Omental fat pad (tissue), 4 donors: ENCODE results near the gene GALNT12. TPM values are rescaled to one million over a fixed set of nuclear protein-coding genes. Genes with fewer than 3 reads are reported as not detected.

ENCODE experiments used
- ATAC-seq: fragments of 150-250 bp; one replicate; pipeline ENCODE4 v1.9.1; 2016; ENCODE audit warnings: mild to moderate bottlenecking, moderate library complexity; ENCODE audit not compliant: low FRiP score
- DNase-seq: peaks from one replicate; pipeline ENCODE4 v3.0.0-alpha.2; 2019; ENCODE audit warnings: low spot score
- total RNA-seq, 4 donors: library from RNA; depleted of rRNA; stranded (reverse); fragments of >200 nt; gene quantifications; one replicate each; pipeline ENCODE4 v1.1.0, GENCODE V29; 2016
- TF ChIP-seq, protein P1 (sequence below), 3 donors: fragments of 450-650 bp; IDR thresholded peaks; one replicate each; pipeline ENCODE4 v1.5.1; 2016 to 2017; ENCODE audit warnings: antibody characterized with exemption in 3 of 3, mild to moderate bottlenecking in 3 of 3, moderate library complexity in 2 of 3

The GALNT12 gene
- total RNA-seq, 4 donors from 2014 or later = 1.6 to 6.6 (median 4.5) TPM

DNA sequence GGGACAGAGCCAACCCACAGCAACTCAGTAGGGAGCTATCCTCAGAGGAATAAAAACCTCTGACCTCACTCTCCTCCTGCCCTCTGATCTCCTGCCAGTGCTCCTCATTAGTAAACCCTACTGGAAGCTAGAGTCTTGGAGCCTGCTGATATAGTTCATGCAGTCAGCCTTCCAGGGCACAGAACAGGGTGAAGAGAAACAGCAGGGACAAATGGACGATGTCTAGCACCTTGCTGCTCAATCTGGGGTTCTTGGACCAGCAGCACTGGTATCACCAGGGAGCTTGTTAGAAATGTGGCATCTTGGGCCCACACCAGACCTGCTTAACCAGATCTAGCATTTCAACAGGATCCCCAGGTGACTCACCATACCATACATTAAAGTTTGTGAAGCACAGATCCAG, 5.5 kb upstream of the GALNT12 start:
- ATAC-seq = no peak
- DNase-seq = no peak
- TF ChIP-seq, protein P1, sequence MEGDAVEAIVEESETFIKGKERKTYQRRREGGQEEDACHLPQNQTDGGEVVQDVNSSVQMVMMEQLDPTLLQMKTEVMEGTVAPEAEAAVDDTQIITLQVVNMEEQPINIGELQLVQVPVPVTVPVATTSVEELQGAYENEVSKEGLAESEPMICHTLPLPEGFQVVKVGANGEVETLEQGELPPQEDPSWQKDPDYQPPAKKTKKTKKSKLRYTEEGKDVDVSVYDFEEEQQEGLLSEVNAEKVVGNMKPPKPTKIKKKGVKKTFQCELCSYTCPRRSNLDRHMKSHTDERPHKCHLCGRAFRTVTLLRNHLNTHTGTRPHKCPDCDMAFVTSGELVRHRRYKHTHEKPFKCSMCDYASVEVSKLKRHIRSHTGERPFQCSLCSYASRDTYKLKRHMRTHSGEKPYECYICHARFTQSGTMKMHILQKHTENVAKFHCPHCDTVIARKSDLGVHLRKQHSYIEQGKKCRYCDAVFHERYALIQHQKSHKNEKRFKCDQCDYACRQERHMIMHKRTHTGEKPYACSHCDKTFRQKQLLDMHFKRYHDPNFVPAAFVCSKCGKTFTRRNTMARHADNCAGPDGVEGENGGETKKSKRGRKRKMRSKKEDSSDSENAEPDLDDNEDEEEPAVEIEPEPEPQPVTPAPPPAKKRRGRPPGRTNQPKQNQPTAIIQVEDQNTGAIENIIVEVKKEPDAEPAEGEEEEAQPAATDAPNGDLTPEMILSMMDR (IDR thresholded peaks at IDR 0.05) = no peak

DNA sequence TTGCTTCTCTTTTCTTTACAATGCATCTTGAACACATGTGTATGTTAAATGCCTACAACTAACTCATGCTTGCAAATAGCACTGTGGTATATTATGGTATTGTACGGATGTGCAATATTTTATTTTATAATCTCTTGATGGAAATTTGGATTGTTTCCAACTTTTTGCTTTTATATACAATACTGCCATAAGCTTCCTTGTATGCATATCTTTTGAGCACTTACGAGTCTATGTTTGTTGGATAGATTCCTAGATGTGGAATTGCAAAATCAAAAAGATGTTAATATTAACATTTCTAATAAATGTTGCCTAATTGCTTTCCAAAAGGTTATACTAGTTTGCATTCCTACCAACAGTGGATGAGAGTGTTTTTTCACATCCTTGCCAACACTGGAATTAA, 3.4 kb upstream of the GALNT12 start:
- DNase-seq (no peak), ATAC-seq (no peak)
- TF ChIP-seq, protein P1 (IDR thresholded peaks at IDR 0.05) = no peak

DNA sequence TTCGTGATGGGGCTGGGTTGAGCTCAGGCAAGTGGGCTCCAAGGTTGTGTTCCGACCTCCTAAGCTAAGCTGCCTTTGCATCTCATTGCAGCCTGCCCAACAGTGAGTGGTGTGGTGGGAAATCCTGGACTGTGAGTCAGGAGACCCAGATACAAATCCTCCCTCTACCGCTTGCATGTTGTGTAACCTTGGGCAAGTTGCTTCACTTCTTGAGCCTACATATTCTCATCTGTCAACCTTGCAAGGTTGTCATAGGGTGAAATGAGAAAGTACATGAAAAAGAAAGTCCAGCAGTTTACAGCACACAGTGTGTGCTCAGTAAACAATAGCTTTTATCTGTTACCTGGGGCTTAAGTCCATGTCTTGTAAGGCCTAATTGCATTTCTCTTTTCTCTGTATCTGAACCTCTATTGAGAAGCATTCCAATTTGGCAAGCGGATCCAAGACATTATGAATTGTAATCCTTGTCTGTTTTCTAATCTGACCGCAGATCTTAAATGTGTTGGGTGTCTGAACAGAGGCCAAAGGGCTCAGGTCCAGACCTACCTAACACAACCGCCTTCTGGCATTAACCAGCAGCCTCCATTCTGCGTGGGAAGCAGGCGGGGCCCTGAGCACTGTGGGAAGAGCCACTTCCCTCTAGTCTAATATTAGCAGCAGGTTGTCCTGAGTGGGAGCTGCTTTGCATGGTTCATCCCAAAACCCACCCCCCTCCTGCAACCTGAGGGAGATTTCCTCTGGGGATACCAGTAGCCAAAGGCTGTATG, 1.8 kb upstream of the GALNT12 start:
- no peak for DNase-seq
- ATAC-seq = peak; percentile 90
- TF ChIP-seq, protein P1 (IDR thresholded peaks at IDR 0.05) = no peak

DNA sequence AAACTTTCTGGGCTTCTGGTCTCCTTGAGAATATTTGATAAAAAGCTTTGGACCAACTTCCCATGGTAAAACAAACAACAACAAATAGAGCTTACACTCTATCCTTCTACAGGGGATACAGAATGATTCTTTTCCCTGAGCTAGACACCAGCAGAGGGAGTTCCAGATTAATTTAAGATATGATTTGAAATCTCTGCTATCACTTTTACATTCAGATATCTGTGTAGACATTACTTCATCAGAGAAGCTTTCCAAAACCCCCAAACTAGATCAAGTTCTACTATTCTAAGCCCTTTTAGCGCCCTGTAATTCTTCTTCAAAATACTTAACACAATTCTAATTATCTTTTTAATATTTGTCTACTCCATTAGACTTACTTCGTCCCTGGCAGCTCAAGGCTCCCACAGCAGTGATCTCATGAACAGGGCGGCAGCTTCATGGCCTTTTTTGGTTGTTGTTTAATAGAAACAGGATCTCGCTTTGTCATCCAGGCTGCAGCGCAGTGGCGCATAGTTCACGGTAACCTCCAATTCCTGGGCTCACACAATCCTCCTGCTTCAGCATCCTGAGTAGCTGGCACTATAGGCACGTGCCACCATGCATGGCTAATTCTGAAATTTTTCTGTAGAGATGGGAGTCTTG, 955 bp upstream of the GALNT12 start:
- TF ChIP-seq, protein P1 (IDR thresholded peaks at IDR 0.05) = no peak
- DNase-seq (no peak), ATAC-seq (no peak)

DNA sequence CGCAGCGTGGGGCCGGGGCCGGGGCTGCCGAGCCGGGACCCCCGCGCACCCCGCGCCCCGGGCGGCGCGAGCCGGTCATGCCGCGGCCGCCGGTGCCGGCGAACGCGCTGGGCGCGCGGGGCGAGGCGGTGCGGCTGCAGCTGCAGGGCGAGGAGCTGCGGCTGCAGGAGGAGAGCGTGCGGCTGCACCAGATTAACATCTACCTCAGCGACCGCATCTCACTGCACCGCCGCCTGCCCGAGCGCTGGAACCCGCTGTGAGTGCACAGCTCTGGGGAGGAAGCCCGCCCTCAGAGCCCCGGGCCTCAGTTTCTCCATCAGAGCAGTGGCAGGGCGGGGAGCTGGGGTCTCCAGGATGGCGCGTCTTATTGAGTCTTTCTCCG, 335 bp downstream of the GALNT12 start:
- no peak for DNase-seq
- TF ChIP-seq, protein P1 (IDR thresholded peaks at IDR 0.05) = no peak
- no peak for ATAC-seq

DNA sequence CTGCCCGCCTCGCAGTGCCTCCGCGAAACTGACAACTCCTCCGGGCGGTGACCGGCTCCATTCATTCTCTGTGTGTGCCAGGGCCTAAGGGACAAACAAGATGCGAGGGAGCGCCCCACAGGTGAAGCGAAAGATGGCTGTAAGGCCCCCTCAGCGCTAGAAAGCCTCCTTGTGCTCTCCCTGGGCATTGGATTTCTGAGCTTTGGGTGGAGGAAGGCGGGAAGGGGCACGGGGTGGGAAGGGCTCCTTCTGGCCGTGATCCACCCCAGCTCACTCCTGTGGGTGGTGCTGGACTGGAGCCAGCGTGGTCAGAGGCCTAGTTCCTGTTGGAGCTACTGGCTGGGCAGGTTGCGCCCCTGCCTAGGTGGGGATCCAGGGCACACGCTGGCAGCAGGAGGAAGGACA, 943 bp downstream of the GALNT12 start:
- DNase-seq (no peak), ATAC-seq (no peak)
- TF ChIP-seq, protein P1 (IDR thresholded peaks at IDR 0.05) = no peak

DNA sequence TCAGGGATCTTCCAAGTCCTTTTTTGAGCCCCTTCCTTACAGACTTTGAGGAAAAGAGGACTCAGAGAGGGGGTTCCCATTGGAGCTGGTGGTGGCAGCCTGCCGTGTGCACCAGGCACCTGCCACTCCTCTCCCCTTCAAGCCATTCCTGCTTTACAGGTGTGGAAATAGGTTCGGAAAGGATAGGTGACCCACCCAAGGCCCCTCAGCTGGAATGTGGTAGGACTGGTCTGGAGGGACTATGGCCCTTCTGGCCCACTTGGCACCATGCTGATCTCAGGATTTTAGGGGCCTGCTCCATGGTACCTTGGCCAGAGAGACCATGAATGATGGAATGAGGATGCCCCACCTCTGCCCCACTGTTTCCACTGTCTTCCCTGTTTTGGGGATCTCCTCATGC, 1.4 kb downstream of the GALNT12 start:
- DNase-seq (no peak), ATAC-seq (no peak)
- TF ChIP-seq, protein P1 (IDR thresholded peaks at IDR 0.05) = no peak
